ENCODE data around the gene PRB2.

DNA sequence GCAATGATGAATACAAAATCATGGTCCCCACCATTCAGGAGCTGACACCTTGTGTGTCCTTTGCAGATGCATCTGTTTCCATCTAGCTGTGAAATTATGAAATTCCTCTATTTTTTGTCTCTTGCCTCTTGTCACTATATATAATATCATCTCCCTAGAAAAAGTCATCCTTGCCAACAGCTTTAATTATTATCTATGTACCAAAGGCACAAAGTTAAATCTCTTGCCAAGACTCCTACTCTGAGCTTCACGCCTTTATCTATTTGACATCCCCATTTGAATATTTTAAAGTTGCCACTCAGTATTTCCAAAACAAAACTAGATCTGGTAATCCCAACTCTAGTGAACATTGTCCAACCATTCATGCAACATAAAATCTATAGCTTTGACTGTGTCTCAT is 32.0 kb upstream of the PRB2 start:
- TF ChIP-seq, protein P1, sequence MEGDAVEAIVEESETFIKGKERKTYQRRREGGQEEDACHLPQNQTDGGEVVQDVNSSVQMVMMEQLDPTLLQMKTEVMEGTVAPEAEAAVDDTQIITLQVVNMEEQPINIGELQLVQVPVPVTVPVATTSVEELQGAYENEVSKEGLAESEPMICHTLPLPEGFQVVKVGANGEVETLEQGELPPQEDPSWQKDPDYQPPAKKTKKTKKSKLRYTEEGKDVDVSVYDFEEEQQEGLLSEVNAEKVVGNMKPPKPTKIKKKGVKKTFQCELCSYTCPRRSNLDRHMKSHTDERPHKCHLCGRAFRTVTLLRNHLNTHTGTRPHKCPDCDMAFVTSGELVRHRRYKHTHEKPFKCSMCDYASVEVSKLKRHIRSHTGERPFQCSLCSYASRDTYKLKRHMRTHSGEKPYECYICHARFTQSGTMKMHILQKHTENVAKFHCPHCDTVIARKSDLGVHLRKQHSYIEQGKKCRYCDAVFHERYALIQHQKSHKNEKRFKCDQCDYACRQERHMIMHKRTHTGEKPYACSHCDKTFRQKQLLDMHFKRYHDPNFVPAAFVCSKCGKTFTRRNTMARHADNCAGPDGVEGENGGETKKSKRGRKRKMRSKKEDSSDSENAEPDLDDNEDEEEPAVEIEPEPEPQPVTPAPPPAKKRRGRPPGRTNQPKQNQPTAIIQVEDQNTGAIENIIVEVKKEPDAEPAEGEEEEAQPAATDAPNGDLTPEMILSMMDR (IDR thresholded peaks at IDR 0.05 in 8 of 11, conservative IDR thresholded peaks at IDR 0.05 in 3 of 11), result no peak
- TF ChIP-seq POLR2A (IDR thresholded peaks at IDR 0.05) (no peak), POLR2AphosphoS5 (IDR thresholded peaks at IDR 0.05) (no peak)
